Measurements from ENCODE around the gene HSD17B13.
A peak's percentile ranks its signal among the peaks of the same experiment; 100 is the strongest.
"Not testable (repeated sequence)": the region's sequence is repeated elsewhere in the genome, so short reads cannot be mapped to it uniquely, and the experiment has no call there.

Gene HSD17B13

GRCh38 chr4:87322754-87323153 lies at the start of gene HSD17B13:
Gene HSD17B13, minus strand, starts transcription at chr4:87322882. Its CDS starts 41 bp downstream, at chr4:87322841.
- DNase-seq (ENCODE audit: low read depth in 2 of 2): no peak

- DNase-seq (ENCODE audit: low read depth in 2 of 2): no peak
These were observed 47.4 kb upstream of the HSD17B13 start for GRCh38 chr4:87370068-87370467.

GRCh38 chr4:87366521-87367162 lies 44.0 kb upstream of the HSD17B13 start:
- no peak for DNase-seq (ENCODE audit: low read depth in 2 of 2)

- DNase-seq (ENCODE audit: low read depth in 2 of 2): no peak
These were observed 42.7 kb upstream of the HSD17B13 start for GRCh38 chr4:87365348-87365747.

GRCh38 chr4:87363552-87363951 lies 40.9 kb upstream of the HSD17B13 start:
- DNase-seq (ENCODE audit: low read depth in 2 of 2): no peak

- DNase-seq (ENCODE audit: low read depth in 2 of 2): no peak
These were observed 37.8 kb upstream of the HSD17B13 start for GRCh38 chr4:87360338-87360935.

- no peak for DNase-seq (ENCODE audit: low read depth in 2 of 2)
These were observed 36.6 kb upstream of the HSD17B13 start for GRCh38 chr4:87359258-87359657.

GRCh38 chr4:87356832-87357526 lies 34.3 kb upstream of the HSD17B13 start:
- no peak for DNase-seq (ENCODE audit: low read depth in 2 of 2)

- no peak for DNase-seq (ENCODE audit: low read depth in 2 of 2)
These were observed 31.8 kb upstream of the HSD17B13 start for GRCh38 chr4:87354168-87355102.

GRCh38 chr4:87353592-87353991 lies 30.9 kb upstream of the HSD17B13 start:
- DNase-seq (ENCODE audit: low read depth in 2 of 2): peak; percentile 17 to 22

GRCh38 chr4:87345139-87345538 lies 22.5 kb upstream of the HSD17B13 start:
- no peak for DNase-seq (ENCODE audit: low read depth in 2 of 2)

GRCh38 chr4:87342872-87343271 lies 20.2 kb upstream of the HSD17B13 start:
- no peak for DNase-seq (ENCODE audit: low read depth in 2 of 2)

GRCh38 chr4:87341954-87342635 lies 19.4 kb upstream of the HSD17B13 start:
- not testable (repeated sequence) for DNase-seq (ENCODE audit: low read depth in 2 of 2)

GRCh38 chr4:87339440-87339839 lies 16.8 kb upstream of the HSD17B13 start:
- no peak for DNase-seq (ENCODE audit: low read depth in 2 of 2)

- no peak for DNase-seq (ENCODE audit: low read depth in 2 of 2)
These were observed 14.7 kb upstream of the HSD17B13 start for GRCh38 chr4:87337361-87337760.

- no peak for DNase-seq (ENCODE audit: low read depth in 2 of 2)
These were observed 10.6 kb upstream of the HSD17B13 start for GRCh38 chr4:87333267-87333666.

GRCh38 chr4:87330761-87331160 lies 8.1 kb upstream of the HSD17B13 start:
- DNase-seq (ENCODE audit: low read depth in 2 of 2): no peak

- no peak for DNase-seq (ENCODE audit: low read depth in 2 of 2)
These were observed 4.5 kb upstream of the HSD17B13 start for GRCh38 chr4:87327136-87327535.

- DNase-seq (ENCODE audit: low read depth in 2 of 2): no peak
These were observed 3.8 kb upstream of the HSD17B13 start for GRCh38 chr4:87326460-87326859.

- DNase-seq (ENCODE audit: low read depth in 2 of 2): no peak
These were observed 794 bp downstream of the HSD17B13 start for GRCh38 chr4:87321888-87322287.

GRCh38 chr4:87317527-87317926 lies 5.2 kb downstream of the HSD17B13 start:
- DNase-seq (ENCODE audit: low read depth in 2 of 2): no peak
